GM18870 (cell line): ENCODE results near the gene PODN.

ENCODE experiments used
- ATAC-seq: cut with Tn5 transposase; IDR thresholded peaks from one replicate; pipeline ENCODE4 v1.9.1; 2021; ENCODE audit warnings: moderate library complexity; ENCODE audit not compliant: unreplicated experiment

Gene PODN

GRCh38 chr1:53049574-53049967 lies 12.4 kb upstream of the PODN start:
- no peak for ATAC-seq

- ATAC-seq = no peak
Measured at GRCh38 chr1:53050310-53050709, 11.7 kb upstream of the PODN start.

- no peak for ATAC-seq
Measured at GRCh38 chr1:53051676-53052075, 10.3 kb upstream of the PODN start.

GRCh38 chr1:53057127-53057526 lies 4.9 kb upstream of the PODN start:
- no peak for ATAC-seq

GRCh38 chr1:53060579-53060978 lies 1.4 kb upstream of the PODN start:
- ATAC-seq = no peak

GRCh38 chr1:53061123-53061858 lies 722 bp upstream of the PODN start:
- ATAC-seq = no peak

GRCh38 chr1:53062708-53063591 lies 937 bp downstream of the PODN start:
- no peak for ATAC-seq

- no peak for ATAC-seq
Measured at GRCh38 chr1:53063744-53064515, 1.9 kb downstream of the PODN start.

- ATAC-seq = no peak
Measured at GRCh38 chr1:53065391-53065790, 3.4 kb downstream of the PODN start.

- ATAC-seq = no peak
Measured at GRCh38 chr1:53066488-53066887, 4.5 kb downstream of the PODN start.

- ATAC-seq = no peak
Measured at GRCh38 chr1:53066891-53067738, 5.1 kb downstream of the PODN start.

- no peak for ATAC-seq
Measured at GRCh38 chr1:53067886-53068285, 5.9 kb downstream of the PODN start.

GRCh38 chr1:53068314-53069099 lies 6.5 kb downstream of the PODN start:
- ATAC-seq = no peak

- ATAC-seq = no peak
Measured at GRCh38 chr1:53069265-53069662, 7.3 kb downstream of the PODN start.

- no peak for ATAC-seq
Measured at GRCh38 chr1:53069663-53070327, 7.8 kb downstream of the PODN start.

GRCh38 chr1:53070621-53071020 lies 8.6 kb downstream of the PODN start:
- no peak for ATAC-seq

- ATAC-seq = no peak
Measured at GRCh38 chr1:53071167-53071865, 9.3 kb downstream of the PODN start.

- ATAC-seq = no peak
Measured at GRCh38 chr1:53071915-53072314, 9.9 kb downstream of the PODN start.

GRCh38 chr1:53073287-53073686 lies 11.3 kb downstream of the PODN start:
- ATAC-seq = no peak
